GM19372 (cell line): Measurements from ENCODE around the gene CDK6.

Source experiments
- ATAC-seq: cut with Tn5 transposase; IDR thresholded peaks from one replicate; pipeline ENCODE4 v1.9.1; 2021; ENCODE audit warnings: mild to moderate bottlenecking, low read depth, moderate library complexity; ENCODE audit not compliant: unreplicated experiment

Gene CDK6

DNA sequence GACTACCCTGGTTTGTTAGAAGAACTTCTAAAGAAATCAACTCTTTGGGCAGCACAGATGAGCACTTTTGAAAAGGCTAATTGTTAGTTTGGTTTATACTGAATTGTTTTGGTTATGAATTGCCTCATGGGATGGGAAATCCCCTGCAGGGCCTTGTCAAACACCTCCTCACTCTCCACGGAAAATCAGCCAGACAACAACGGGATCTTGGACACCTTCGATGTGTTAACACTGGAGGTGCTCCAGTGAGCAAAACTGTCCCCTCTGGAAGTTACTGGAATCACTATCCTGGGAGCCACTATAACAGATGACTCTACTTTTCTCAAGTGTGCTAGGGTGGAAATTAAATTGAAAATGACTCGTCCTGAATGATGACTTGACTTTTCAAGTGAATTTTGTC, 38.7 kb downstream of the CDK6 start:
- ATAC-seq, result no peak

- ATAC-seq, result no peak
These were observed 39.1 kb downstream of the CDK6 start for GRCh38 chr7:92797284-92797683.

DNA sequence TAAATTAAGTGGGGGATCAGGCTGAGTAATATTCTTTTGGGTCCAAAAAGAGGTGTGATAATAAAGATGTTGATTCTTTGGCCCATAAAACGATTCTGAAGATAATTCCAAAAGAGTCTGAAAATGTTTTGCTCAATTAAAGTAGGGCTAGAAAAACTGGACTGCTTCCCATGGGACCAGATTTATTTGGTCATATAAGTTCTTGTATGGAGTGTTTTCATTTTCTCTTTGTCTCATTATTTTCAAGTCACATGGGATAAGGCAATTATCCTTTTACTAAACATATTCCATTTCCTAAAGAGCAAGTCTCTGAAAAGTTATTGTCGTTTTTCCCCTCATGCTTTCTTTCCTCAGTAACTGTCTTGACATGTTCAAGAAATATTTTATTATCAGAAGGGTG, 41.5 kb downstream of the CDK6 start:
- no peak for ATAC-seq

DNA sequence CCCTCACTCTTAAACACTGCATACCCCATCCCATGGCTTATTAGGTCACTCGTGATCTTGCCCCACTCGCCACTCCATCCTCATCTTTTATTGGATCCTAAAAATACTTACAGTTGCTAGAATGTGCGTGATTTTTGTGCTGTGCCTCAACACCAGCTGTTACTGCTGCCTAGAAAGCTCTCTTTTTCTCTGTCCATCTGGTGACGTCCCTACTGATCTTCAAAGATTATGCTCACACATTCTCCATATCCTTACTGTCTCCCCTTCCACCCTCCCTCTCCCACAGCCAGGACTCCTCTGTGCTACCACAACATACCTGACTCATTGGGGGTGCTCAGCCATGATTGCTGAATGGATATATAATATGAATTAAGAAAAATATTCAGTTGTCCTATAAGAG, 42.0 kb downstream of the CDK6 start:
- no peak for ATAC-seq

DNA sequence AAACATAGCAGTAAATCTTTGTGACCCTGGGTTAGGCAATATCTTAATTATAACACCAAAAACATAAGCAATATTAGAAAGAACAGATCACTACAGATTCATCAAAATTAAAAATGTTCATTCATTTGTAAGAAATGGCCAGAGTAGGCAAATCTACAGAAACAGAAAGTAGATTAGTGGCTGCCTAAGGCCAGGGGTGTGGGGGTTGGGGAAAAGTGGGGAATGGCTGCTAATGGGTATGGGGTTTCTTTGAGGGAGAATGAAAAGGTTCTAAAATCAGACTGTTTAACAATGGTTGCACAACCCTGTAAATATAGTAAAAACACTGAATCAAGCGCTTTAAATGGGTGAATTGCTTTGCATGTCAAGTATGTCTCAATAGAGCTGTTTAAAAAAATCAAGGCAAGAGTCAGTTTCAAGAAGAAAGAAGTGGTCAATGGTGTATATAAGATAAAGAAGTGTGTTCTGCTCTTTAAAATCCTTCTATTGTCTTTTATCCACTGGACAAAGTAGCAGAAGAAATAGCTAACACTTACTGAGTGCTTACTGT, 42.6 kb downstream of the CDK6 start:
- no peak for ATAC-seq

DNA sequence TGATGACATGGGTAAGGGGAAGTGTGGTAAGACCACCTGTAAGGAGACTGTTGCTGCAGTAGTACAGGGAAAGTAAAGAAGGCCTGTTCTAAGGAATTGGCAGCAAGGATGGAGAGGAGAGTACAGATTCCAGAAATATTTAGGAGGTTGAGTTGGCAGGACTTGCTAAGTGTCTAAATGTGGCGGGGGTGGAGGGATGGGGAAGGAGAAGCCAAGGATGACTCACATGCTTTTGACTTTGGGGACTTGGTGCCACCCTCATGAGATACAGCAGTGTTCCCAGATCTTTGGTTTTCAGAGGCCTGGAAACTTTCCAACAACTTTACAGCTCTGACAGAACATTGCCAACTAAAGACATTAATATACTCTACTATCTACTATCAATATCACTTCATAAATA, 45.4 kb downstream of the CDK6 start:
- ATAC-seq, result no peak

DNA sequence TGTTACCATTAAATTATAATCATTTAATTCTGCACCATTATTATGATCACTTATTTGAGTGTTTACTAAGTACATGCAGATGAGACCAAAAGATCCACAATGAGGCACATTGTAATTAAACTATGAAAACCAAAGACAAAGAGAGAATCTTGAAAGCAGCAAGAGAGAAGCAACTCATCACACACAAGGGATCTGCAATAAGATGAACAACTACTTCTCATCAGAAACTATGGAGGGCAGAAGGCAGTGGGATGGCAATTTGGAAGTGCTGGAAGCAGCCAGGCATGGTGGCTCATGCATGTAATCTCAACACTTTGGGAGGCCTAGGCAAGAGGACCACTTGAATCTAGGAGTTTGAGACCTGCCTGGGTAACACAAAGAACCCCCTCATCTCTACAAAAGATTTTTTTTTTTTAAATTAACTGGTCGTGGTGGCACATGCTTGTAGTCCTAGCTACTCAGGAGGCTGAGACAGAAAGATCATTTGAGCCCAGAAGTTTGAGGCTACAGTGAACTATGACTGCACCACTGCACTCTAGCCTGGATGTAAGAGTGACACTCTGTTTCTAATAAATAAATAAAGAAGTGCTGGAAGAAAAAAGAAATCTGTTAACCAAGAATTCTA, 47.7 kb downstream of the CDK6 start:
- ATAC-seq, result no peak

DNA sequence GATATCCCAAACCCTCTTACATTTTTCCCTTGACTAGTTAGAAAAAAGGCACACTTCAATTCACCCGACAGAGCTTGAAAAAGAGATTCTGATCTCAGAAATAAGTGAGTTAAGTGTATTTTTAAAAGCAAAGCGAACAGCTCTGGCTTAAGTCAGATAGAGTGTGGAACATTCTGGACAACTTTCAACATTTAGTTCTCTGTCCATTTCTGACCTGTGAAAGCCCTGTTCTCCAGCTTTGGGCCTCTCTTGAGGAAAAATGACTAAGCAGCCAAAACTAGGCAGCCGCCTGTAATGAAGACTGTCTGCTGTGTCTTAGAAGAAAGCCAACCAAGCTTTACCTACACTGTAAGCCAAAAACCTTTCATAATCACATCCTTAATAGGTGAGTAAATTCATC, 50.5 kb downstream of the CDK6 start:
- no peak for ATAC-seq

- no peak for ATAC-seq
These were observed 51.4 kb downstream of the CDK6 start for GRCh38 chr7:92784935-92785334.

GRCh38 chr7:92783260-92784201, 52.8 kb downstream of the CDK6 start:
- no peak for ATAC-seq

GRCh38 chr7:92782855-92783254, 53.5 kb downstream of the CDK6 start:
- ATAC-seq, result no peak

DNA sequence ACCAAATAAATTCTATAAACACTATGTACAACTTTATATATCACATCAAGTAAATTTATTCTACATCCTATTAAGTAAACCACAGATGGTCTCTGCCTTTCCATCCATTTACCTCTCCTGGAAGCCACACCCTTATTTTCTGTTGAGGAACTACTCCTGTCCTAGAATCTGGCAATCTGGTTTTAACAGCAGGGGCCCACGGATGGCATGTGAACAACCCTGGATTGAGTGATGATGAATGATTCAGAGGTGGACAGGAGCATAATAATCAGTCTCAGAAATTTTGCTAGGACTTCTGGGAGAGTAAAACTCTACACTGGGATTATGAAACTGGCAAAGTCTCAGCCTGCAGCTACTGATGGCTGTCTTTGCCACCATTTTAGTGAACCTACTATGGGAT, 54.1 kb downstream of the CDK6 start:
- no peak for ATAC-seq

DNA sequence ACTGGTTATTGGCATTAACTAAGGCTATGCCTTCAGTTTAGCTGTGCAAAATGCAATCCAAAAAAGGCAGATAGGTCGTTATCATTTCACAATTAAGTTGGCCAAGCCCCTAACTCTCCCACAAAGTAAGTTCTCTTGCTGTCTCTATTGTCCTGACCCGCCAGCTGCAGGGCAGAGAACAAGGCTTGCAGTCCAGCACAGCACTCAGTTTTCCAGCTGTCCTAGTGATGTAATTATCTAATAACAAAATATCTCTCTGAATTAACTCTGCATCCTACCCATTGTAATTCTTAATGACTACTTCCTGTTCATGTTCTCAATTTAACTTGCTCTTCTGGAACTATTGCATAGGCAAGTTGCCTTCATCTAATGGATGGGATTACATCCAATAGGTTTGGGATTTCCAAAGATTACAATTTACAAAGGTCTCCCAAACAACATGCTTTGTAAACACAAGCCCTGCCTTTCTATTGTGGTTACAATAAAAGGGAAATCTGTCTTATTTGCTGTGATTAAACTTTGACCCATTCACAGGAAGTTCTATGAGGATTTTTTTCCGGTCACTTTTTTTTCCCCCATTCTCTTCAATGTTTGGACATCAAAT, 55.2 kb downstream of the CDK6 start:
- no peak for ATAC-seq

- ATAC-seq, result peak; percentile 46
These were observed 57.4 kb downstream of the CDK6 start for GRCh38 chr7:92778972-92779371.

DNA sequence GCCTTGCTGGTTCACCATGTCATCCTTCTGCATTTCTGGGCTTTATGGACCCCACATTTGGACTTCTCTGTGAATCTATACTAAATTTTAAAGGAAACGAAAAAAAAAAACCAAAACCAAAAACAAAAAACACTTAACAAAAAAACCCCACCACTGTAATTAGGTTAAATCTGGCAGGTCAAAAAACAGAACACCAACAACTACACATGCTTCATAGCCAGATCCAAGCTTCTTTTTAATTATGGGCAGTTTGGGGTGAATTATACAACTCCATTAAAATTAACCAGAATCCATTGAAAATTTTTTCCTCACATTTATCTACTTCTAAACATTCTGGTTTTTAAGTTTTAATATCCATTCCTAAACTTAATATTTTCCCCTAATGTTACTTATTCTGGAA, 58.4 kb downstream of the CDK6 start:
- no peak for ATAC-seq

GRCh38 chr7:92773808-92774207, 62.6 kb downstream of the CDK6 start:
- no peak for ATAC-seq

GRCh38 chr7:92769844-92770243, 66.5 kb downstream of the CDK6 start:
- ATAC-seq, result no peak

DNA sequence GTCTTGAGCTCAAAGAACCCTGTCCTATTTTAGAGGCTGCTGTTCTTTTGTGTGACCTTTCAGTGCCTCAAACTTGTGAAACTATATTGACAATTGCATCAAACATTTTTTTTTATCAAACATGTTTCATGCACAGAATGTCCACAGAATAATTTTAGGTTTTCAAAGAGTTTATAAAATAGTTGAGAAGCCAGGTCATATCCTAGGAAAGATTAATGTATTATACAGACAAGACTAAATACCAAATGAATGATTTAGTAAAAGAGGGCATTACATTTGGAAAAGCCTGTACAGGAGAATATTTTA, 67.0 kb downstream of the CDK6 start:
- ATAC-seq, result no peak

- ATAC-seq, result no peak
These were observed 67.6 kb downstream of the CDK6 start for GRCh38 chr7:92768501-92769393.

GRCh38 chr7:92767437-92767836, 68.9 kb downstream of the CDK6 start:
- ATAC-seq, result no peak
